Suppressor macrophage (primary cell): ENCODE measurements around the gene PECR.

Experiments used
- DNase-seq, 4 experiments: peaks; one replicate each; pipeline ENCODE4 v3.0.0-alpha.2; 2020 to 2022

The PECR gene

GRCh38 chr2:216070195-216070594, 11.4 kb downstream of the PECR start:
- DNase-seq, result no peak

GRCh38 chr2:216069028-216069427, 12.6 kb downstream of the PECR start:
- no peak for DNase-seq

GRCh38 chr2:216066230-216066629, 15.4 kb downstream of the PECR start:
- no peak for DNase-seq

GRCh38 chr2:216064665-216065064, 16.9 kb downstream of the PECR start:
- DNase-seq, result no peak

GRCh38 chr2:216064014-216064630, 17.5 kb downstream of the PECR start:
- no peak for DNase-seq

- no peak for DNase-seq
Observed at GRCh38 chr2:216059233-216059834, 22.3 kb downstream of the PECR start.

GRCh38 chr2:216057688-216058193, 23.9 kb downstream of the PECR start:
- DNase-seq, result peak; percentile 60 to 83 (median 73)

- no peak for DNase-seq
Observed at GRCh38 chr2:216056739-216057138, 24.9 kb downstream of the PECR start.

GRCh38 chr2:216055680-216056079, 25.9 kb downstream of the PECR start:
- no peak for DNase-seq

GRCh38 chr2:216052420-216052819, 29.2 kb downstream of the PECR start:
- no peak for DNase-seq

GRCh38 chr2:216051350-216051749, 30.3 kb downstream of the PECR start:
- DNase-seq, result no peak

GRCh38 chr2:216049452-216049851, 32.2 kb downstream of the PECR start:
- no peak for DNase-seq

- no peak for DNase-seq
Observed at GRCh38 chr2:216047397-216047796, 34.2 kb downstream of the PECR start.

- no peak for DNase-seq
Observed at GRCh38 chr2:216044883-216045486, 36.6 kb downstream of the PECR start.

- DNase-seq, result no peak
Observed at GRCh38 chr2:216043949-216044348, 37.7 kb downstream of the PECR start.

GRCh38 chr2:216041438-216041837, 40.2 kb downstream of the PECR start:
- DNase-seq, result no peak

GRCh38 chr2:216039918-216040317, 41.7 kb downstream of the PECR start:
- no peak for DNase-seq

- peak; percentile 70 to 87 (median 80) for DNase-seq
Observed at GRCh38 chr2:216034065-216034464, 47.5 kb downstream of the PECR start.

- no peak for DNase-seq
Observed at GRCh38 chr2:216033403-216033802, 48.2 kb downstream of the PECR start.

- DNase-seq, result no peak
Observed at GRCh38 chr2:216031960-216032689, 49.5 kb downstream of the PECR start.

- no peak for DNase-seq
Observed at GRCh38 chr2:216030216-216030615, 51.4 kb downstream of the PECR start.

GRCh38 chr2:216029416-216030129, 52.0 kb downstream of the PECR start:
- DNase-seq, result no peak
